A204.1 (cell line): ENCODE data around the gene TBC1D24.

Experiments used
- FAIRE-seq: peaks from 2 replicates; lab custom pipeline; 2012; peaks lifted over from hg19 to GRCh38; lab: Jason Lieb, UNC

Gene TBC1D24

DNA sequence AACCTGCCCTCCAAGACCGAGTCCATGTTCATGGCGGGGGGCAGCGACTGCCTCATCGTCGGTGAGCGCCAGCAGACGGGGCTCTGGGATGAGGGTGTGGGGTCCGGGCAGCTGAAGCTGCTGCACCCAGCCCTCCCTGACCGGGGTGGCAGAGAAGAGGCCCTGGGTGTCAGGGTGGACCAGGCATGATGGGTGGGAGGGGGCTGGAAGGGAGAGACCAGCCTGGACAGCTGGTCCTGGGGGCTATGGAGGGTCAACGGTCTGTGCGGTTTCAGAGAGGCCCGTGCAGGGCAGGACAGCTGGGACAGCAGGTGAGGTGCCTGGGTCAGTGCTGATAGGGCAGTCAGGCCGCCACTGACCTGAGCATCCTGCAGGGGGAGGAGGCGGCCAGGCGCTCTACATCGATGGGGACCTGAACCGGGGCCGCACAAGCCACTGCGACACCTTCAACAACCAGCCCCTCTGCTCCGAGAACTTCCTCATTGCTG, 25.5 kb downstream of the TBC1D24 start:
- no peak for FAIRE-seq

DNA sequence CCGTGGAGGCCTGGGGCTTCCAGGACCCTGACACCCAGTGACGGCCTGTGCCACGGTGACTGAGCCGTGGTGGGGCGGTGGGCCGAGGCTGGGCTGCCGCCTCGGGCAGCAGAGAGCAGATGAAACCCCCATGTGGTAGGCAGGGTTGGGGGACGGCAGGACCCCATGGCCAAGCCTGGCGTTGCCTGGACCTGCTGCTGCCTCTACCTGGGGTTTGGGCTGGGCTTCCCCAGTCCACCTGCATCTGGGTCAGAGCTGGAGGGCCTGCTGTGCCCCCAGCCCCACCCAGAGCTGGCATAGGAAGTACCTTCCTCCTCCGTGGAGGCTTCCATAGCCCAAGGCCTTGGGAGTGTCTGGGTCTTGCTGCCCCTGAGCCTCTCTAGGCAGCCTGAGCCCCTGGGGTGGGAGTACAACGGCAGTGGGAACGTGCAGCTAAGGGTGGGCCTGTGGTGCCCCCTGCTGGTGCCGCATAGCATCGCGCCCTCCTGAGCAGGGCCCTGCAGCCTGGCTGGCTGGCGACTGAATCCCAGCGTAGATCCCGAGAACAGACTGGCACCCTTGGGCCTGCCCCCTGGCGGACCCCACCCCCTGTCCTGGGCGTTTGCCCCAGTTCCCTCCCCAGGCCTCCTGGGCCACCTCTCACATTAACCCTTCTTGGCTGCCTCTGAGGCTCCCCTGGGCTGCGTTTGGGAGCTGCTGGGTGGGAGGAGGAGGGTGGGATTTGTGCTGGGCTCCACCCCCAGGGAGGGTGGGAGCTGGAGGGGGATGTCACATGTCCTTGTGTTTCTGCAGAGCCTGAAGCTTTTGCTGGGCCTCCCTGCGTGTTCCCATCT, 26.2 kb downstream of the TBC1D24 start:
- FAIRE-seq = no peak

DNA sequence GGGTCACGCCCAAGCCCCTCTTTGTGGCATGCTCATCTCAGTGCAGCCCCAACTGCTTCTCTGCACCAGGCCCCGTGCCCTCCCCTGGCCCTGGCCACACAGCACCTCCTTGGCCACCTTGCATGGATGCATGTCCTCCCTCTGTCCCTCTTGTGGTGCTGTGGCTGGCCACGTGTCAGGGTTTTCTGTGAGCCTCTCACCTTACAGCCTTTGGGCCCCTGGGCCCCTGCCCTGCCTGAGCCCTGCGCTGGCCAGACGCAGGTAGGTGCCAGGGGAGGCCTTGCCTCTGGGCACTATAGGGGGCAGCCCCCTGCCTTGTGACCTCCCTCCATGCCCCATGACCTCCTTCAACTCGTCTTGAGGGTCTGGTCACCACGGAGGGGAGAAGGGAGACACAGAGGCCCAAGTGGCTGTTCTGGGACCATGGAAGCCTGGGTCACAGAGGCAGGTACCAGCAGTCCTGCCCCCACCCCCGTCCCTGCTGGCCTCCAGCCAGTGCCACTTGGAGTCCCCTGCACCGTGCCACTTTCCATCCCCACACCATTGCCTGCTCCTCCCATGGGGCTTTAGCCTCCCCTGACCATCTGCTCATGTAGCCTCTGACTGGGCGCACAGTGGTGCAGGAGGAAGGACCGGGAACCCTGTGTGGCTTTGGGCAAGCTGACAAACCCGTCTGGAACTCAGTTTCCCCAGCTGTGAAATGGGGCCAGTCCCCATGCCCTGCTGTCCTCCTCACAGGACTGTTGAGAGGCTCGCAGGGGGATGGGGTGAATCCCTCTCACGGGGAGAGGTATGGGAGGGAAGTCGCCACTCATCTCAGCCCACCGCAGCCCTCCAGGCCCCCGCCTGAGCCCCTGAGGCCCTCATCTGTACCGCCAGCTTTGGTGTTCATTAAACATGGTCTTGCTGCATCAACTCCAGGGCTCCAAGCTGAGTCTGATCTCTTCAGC, 27.3 kb downstream of the TBC1D24 start:
- FAIRE-seq = no peak

DNA sequence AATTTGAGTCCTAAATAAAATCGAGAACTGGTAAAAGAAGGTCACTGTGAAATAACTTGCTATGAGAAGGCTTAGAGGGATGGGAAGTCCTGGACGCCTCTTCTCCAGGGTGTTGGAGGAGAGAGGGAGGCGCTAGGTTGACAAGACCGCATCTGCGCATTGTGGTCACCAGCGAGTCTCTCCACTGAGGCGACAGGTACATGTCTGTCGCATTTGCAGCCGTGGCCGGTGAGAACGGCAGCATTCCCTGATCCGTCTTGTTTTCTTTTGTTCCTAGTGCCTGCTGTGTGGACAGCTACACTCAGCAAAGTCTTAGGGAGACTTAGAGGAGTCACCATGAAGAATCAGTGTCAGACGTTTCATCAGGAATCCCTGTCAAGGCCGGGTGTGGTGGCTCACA, 30.8 kb downstream of the TBC1D24 start:
- no peak for FAIRE-seq

DNA sequence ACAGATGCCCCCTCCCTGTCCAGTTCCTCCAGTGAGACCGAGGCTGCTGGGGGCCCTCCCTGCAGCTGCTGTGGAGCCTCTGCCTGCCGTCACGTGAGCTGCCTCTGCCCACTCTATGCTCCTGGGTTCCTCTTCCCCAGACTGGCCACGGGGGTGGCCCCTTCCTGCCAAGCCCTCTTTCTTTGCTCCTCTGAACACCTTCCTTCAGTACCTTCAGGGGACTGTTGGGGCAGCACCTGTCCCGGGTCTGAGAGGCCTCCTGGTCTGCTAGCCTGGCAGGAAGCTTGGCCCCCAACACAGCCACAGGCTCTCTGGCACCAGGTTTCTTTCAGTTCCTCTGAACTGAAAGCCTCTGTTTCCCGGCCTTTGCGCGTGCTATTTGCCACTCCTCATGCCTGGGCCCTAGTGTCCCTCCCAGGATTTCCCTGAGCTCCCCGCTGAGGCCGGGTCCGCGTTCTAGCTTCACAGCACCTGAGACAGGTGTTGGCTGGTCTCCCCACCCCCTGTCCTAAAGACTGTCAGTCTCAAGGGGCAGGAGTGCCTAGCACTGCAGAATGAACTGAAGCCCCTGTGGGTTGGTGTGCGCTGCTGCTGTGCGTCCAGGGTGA, 32.2 kb downstream of the TBC1D24 start:
- FAIRE-seq = no peak

DNA sequence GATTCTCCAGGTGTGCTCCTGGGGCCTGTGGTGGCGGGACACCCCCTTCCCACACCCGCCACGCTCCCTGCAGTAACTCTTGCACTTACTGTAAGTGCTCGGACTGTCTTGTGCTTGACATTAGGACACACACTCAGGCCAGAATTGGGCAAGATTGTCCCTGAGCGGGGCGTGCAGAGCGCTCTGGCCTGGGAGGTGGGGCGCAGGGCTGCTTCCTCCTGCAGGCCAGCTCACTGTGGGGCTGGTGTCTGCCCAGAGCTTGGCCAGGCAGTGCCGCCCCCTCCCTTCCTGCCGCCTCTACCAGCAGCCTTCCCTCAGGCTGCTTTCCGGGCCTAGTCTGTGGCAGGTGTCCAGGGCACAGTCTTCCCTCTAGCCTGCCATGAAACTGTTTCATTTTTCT, 32.7 kb downstream of the TBC1D24 start:
- FAIRE-seq = no peak

DNA sequence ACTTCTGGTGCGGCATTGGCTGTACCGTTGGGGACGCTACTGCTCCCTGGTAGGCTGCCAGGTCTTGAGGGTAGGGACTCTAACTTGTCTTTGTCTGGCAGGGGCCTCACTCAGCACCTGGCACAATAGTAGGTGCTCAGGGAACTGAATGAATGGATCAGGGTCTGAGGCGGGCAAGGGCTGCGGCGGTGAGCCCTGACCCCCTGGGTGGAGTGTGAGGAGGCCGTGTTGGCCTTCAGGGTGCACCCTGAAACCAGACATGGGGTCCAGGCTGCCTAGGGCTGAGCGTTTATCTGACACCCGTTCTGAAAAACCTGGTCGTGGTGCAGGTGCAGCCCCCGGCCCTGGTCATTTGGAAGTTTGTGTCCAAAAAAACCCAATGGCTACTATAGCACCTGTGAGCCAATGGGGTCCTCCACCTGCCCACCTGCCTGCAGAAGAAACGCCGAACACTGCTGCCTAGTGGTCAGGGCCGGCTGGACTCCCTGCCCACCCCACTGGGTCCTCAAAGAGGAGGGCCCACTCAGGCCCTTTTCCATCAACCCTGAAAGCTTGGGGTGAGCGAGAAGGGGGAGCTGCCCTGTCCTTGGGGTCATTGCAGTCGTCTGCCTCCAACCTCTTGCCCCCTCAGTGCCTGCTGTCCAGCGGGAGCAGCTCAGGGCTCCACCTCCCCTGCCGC, 33.9 kb downstream of the TBC1D24 start:
- FAIRE-seq = no peak

DNA sequence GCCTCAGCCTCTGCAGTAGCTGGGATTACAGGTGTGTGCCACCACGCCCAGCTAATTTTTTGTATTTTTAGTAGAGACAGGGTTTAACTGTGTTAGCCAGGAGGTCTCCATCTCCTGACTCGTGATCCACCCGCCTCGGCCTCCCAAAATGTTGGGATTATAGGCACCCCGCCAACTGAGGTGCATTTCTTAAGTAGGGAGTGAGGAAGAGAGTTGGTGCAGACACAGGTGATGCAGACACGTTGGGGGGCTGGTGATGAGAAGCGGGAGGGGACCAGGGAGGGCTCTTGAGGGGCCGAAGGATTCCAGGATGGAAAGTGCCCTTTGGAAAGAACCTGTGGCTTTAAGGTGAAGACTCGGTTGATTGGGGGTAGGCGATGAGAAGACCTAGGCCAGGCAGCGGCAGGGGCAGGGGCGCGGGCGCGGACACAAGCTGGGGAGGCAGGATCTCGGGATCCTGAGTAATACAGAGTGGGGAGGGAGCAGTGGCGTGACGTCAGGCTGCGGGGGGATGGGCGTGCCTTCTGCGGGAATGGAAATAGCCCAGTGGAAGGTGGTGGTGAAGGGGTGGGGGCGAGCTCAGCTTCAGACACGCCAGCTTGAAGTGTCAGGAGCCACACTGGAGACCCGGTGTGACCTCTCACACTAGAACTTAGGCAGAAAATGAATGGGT, 36.3 kb downstream of the TBC1D24 start:
- no peak for FAIRE-seq

DNA sequence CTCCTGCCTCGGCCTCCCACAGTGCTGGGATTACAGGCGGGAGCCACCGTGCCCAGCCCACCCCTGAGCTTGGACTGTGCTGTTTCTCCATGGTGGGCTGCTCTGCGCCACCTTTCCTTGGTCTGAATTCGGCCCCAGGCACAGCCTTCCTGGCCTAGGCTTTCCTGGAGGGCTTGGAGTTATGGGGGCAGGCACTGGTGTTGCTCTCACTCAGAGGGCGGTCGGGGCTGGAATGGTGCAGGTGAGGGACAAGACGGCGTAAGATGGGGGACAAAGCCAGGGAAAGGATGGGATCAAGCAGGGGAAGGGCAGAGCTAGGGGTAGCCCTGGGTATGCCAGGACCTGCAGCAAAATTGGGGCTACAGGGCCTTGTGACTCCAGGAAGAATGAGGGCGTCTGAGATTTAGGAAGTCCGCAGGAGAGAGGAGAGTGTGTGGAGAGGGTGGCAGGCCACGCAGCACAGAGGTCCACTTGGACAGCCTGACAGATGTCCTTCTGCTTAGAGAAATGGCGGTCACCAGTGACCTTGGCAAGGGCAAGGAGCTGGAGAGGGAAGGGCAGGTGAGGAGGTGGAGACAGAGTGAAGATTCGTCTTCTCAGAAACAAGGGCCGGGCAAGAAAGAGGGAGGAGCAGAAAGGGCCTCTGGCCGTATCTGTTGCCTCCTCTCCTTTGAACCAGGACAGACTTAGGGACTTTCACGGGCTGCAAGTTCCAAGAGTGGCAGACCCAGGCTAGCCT, 37.2 kb downstream of the TBC1D24 start:
- FAIRE-seq = no peak

DNA sequence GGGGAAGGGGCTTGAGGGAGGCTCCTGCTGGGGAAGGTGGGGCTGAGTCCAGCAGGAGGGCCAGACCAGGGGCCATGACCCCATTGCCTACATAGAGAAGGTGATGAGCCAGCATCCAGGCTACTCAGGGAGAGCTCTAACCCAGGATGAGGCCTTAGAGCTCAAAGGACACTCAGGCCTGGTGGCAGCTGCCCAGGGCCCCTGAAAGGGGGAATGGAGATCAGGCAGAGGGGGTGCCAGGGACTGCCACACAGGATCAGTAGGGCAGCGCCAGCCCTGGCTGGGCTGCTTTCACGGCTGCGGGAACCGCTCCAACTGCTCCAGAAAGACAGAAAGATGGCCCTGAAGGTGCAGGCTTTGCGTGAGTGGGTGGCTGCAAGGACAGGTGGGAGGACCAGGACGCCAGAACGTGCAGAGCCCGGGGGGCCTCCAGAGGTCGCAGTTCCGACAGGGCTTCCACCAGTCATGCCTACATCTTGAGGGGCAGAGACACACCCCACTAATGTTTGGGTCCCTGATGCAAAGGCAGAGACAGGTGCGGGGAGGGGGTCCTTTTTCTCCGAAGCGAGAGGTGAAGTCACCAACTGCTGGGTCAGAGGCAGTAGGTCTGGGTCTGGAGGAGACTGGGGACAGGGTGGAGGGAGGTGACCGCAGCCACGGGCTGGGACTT, 37.9 kb downstream of the TBC1D24 start:
- FAIRE-seq = no peak

DNA sequence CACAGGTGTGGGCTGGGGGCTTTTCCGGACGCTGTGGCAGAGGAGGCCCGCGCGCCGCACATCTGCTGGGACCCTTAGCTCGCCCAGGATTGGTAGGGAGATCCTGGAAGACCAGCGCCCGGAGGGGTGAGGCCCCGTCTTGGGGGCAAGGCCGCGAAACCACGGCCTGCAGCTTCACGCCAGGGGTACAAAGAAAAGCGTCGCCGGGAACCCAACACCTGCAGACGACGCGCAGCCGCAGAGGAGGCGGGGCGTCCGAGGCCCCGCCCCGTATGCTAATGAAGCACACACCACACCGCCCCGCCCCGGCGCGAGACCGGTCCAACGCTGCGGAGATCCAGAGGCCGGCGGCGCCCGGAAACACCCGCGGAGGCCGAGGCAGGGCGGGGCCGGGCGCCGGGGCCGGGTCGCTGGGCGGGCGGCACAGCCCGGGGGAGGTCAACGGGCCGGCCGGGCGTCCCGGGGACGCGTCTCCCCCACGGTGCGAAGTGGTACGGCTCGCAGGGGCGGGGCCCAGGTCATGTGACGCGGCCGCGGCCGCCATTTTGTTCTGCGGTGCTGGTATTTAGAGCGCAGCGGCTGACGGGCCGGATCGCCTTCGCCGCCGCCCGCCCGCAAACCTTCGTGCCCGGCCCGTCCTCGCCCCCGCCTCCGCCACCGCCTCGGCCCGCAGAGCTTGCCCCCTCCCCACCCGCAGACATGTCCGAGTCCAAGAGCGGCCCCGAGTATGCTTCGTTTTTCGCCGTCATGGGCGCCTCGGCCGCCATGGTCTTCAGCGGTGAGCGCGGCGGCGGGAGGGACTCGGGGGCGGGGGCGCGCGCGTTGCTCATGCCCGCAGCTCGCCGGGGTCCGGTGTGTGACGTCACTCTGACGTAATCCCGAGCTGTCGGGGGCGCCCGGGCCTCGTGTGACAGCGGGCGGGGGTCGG, 38.7 kb downstream of the TBC1D24 start, which contains the start of gene ATP6V0C:
TSS of gene ATP6V0C (plus strand) at position 548 of the 928 bp plus-strand sequence. CDS start at position 700, 152 bp downstream.
- FAIRE-seq = no peak

DNA sequence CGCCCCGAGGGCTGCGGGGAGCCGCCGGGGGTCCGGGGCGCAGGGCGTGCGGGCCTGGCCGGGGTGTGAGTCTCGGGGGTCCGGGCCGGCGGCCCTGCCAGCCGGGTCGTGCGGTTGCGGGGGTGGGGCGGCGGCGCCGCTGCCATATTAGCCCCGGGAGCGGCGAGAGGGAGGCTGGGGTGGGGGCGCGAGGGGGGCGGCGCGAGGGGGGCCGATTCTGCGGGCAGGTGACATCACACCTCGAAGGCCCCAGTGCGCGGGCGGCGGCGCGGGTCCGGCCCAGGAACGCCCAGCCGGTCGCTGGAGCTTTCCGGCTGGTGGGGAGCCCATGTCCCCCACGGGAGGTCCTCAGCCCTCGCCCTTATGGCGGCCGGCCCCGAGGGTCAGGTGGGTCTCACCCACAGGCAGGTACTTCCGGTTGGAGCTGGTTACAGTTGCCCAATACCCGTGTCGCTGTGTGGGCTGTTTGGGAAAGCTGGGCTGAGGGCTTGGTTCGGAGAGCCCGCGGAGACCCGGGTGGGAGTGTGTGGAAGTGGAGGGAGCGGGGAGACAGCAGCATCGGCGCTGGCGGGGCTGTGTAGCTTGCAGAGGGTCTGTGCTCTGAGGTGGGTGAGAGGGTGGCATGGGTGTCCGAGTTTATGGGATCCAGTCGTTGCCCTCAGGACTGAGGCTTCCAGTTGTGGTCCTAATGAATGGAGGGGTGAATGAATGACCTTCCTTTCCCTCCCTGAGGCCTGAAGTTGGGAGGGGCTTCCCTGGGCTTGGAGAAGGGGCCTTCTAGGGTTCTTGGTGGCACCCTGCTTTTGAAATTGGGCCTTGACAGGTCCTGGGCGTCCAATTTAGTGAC, 39.6 kb downstream of the TBC1D24 start:
- no peak for FAIRE-seq

DNA sequence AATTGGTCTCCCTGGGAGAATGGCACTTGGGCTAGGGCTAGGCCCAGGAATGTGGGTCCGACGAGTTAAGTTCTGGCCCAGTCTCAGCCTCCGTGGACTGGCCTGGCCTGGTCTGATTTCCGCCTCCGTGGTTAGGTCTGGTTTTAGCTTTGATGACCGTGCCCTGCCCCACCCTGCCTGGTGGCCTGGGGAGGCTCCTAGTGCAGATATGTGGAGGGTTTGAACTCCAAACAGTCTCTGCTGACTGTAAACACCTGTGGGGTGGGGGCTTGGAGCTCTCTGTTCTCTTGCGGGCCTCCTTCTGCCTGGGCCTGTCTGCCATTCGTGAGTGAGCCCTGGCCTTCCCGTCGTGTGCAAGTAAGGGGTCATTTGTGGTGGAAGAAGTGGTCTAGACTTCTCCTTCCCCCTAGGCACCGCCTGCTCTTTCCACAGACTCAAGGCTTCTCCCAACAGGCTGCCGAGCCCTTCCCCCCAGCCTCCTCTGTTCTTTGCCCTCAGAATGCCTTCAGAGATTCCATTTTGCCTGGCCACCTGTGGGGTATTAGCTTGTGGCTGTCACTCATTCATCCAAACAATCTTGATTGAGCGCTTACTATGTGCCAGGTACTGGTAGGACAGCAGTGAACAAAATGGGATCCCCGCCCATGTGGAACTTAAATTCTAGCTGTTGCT, 40.4 kb downstream of the TBC1D24 start:
- no peak for FAIRE-seq

DNA sequence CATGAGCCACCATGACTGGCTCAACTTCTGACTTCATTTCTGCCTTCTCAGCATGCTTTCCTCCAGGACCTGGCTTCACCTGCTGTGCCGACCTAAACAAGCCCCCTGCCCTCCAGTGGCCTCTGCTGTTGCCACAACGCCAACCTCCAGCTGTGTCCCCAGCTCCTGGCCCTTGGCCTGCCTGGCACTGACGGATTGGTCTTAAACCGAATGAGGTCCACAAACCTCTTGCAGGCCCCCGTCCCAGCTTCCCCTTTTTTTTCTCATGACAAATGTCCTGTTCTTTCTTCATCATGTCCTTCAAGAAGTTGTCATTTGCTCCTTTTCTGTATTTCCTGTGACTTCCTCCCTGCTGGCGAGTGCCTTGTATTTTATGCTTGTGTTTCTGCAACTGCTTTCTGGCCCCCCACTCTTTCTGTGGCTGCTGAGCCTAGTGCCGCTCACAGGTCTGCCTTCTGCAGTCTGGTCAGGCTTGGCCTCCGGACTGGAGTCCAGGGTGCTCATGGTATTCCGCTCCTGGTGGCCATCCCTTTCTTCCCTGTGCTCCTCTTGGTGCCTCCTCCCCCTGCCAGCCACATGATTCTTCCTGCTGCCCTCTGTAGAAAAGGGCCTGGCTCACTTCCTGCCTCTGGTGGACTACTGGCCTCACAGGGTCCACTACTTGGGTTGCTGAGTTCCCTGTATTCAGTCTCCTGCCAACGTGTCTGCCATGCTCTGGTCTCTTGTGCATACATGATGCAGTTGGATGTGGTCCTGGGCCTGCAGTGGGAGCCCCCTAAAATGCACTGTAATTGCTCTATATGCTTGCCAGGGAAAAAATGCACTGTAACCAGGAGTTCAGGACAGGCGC, 41.7 kb downstream of the TBC1D24 start:
- FAIRE-seq = no peak

DNA sequence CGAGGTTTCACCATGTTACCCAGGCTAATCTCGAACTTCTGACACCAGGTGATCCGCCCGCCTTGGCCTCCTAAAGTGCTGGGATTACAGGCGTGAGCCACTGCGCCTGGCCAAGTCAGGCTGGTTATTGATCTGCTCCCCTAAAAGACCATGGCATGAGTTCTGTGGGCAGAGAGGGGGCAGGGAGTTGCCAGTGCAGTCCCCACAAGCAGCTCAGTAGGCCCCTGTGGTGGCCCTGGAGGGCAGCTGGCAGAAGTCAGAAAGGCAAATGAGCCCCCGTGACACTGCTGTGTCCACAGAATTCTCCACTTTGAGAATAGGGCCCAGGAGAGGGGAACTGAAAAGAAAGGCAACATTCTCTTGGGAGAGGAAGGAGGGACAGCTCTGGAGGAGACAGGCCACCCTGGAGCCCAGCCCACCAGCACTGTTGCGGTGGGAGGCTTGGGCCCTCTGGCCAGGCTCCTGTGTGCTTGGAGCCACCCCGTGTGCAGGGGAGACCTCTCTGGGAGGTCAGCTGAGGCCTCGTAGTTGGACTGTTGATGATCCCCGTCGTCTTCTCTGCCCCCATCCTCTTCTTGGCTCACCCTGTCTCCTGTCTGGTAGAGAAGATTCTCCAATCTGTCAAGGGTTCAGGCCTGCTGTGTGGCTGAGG, 43.2 kb downstream of the TBC1D24 start:
- no peak for FAIRE-seq
